H9 (cell line): ENCODE results near the gene IMPACT. TPM values are rescaled to one million over a fixed set of nuclear protein-coding genes. Genes with fewer than 3 reads are reported as not detected.

Experiments used
- DNase-seq: peaks from one replicate; pipeline ENCODE4 v3.0.0-alpha.2; 2017
- H2AFZ ChIP-seq: one replicate; pipeline ENCODE4 v1.6.1; 2013; ENCODE audit warnings: mild to moderate bottlenecking, low read length, control low read depth, moderate library complexity
- H2AK5ac ChIP-seq: 2 replicates; pipeline ENCODE4 v1.6.1; 2013; ENCODE audit warnings: low read length, control low read depth, mixed read lengths; ENCODE audit not compliant: insufficient read length
- H2BK120ac ChIP-seq: one replicate; pipeline ENCODE4 v1.6.1; 2013; ENCODE audit warnings: low read depth, mild to moderate bottlenecking, low read length, control low read depth, inconsistent platforms; ENCODE audit not compliant: poor library complexity, severe bottlenecking
- H2BK12ac ChIP-seq: 2 replicates; pipeline ENCODE4 v1.6.1; 2013; ENCODE audit warnings: low read length, control low read depth, mixed read lengths, low read depth; ENCODE audit not compliant: insufficient read length
- H2BK15ac ChIP-seq: 2 replicates; pipeline ENCODE4 v1.6.1; 2013; ENCODE audit warnings: low read depth, low read length, control low read depth
- H2BK20ac ChIP-seq: one replicate; pipeline ENCODE4 v1.6.1; 2013; ENCODE audit warnings: low read depth, mild to moderate bottlenecking, low read length, control low read depth, inconsistent platforms; ENCODE audit not compliant: poor library complexity, severe bottlenecking
- H2BK5ac ChIP-seq: 2 replicates; pipeline ENCODE4 v1.6.1; 2013; ENCODE audit warnings: low read length, control low read depth, mixed read lengths; ENCODE audit not compliant: insufficient read length
- H3K14ac ChIP-seq: 2 replicates; pipeline ENCODE4 v1.6.1; 2013; ENCODE audit warnings: low read length, control low read depth; ENCODE audit not compliant: insufficient read depth
- H3K18ac ChIP-seq: 2 replicates; pipeline ENCODE4 v1.6.1; 2013; ENCODE audit warnings: low read depth, mild to moderate bottlenecking, mixed read lengths, low read length, control low read depth; ENCODE audit not compliant: insufficient read length
- H3K23ac ChIP-seq: 2 replicates; pipeline ENCODE4 v1.6.1; 2013; ENCODE audit warnings: low read length, control low read depth, mixed read lengths, low read depth; ENCODE audit not compliant: insufficient read length
- H3K23me2 ChIP-seq: 2 replicates; pipeline ENCODE4 v1.6.1; 2013; ENCODE audit warnings: low read depth, mild to moderate bottlenecking, mixed read lengths, low read length, control low read depth; ENCODE audit not compliant: insufficient read length, poor library complexity, severe bottlenecking
- H3K27ac ChIP-seq: 2 replicates; pipeline ENCODE4 v1.5.1; 2013; ENCODE audit warnings: low read length, control low read depth, mixed read lengths, low read depth; ENCODE audit not compliant: insufficient read length
- H3K27me3 ChIP-seq: 2 replicates; pipeline ENCODE4 v1.6.1; 2013; ENCODE audit warnings: low read length, control low read depth, inconsistent platforms; ENCODE audit not compliant: insufficient read depth
- H3K4ac ChIP-seq: 2 replicates; pipeline ENCODE4 v1.6.1; 2013; ENCODE audit warnings: low read depth, mild to moderate bottlenecking, control low read depth, inconsistent platforms, low read length, moderate library complexity
- H3K4me1 ChIP-seq: 2 replicates; pipeline ENCODE4 v1.6.1; 2013; ENCODE audit warnings: low read length, control low read depth, inconsistent platforms; ENCODE audit not compliant: insufficient read depth
- H3K4me2 ChIP-seq: 2 replicates; pipeline ENCODE4 v1.6.1; 2013; ENCODE audit warnings: low read length, control low read depth, mixed read lengths; ENCODE audit not compliant: insufficient read length, insufficient read depth
- H3K56ac ChIP-seq: 2 replicates; pipeline ENCODE4 v1.6.1; 2013; ENCODE audit warnings: low read depth, mild to moderate bottlenecking, mixed read lengths, low read length, control low read depth; ENCODE audit not compliant: insufficient read length
- H3K79me1 ChIP-seq: 2 replicates; pipeline ENCODE4 v1.6.1; 2013; ENCODE audit warnings: low read depth, mild to moderate bottlenecking, moderate library complexity, low read length, control low read depth, inconsistent platforms; ENCODE audit not compliant: insufficient read depth, poor library complexity, severe bottlenecking
- H3K79me2 ChIP-seq: 2 replicates; pipeline ENCODE4 v1.6.1; 2013; ENCODE audit warnings: low read length, control low read depth, inconsistent platforms; ENCODE audit not compliant: insufficient read depth
- H3K9ac ChIP-seq: 2 replicates; pipeline ENCODE4 v1.6.1; 2013; ENCODE audit warnings: low read length, control low read depth, mixed read lengths; ENCODE audit not compliant: insufficient read length; ENCODE audit errors: extremely low read depth
- H3K9me3 ChIP-seq: one replicate; pipeline ENCODE4 v1.6.1; 2013; ENCODE audit warnings: low read depth, low read length, inconsistent platforms; ENCODE audit not compliant: control insufficient read depth
- H3T11ph ChIP-seq: one replicate; pipeline ENCODE4 v1.6.1; 2013; ENCODE audit warnings: mild to moderate bottlenecking, low read length, control low read depth, inconsistent platforms
- H4K20me1 ChIP-seq: one replicate; pipeline ENCODE4 v1.6.1; 2013; ENCODE audit not compliant: control insufficient read depth, insufficient read length, insufficient read depth
- H4K5ac ChIP-seq: 2 replicates; pipeline ENCODE4 v1.6.1; 2013; ENCODE audit warnings: low read depth, mild to moderate bottlenecking, mixed read lengths, low read length, control low read depth; ENCODE audit not compliant: insufficient read length
- H4K8ac ChIP-seq: replicated peaks from 2 replicates; pipeline ENCODE4 v1.6.1; 2013; ENCODE audit warnings: low read length, control low read depth, mixed read lengths, low read depth; ENCODE audit not compliant: insufficient read length
- H4K91ac ChIP-seq: 2 replicates; pipeline ENCODE4 v1.6.1; 2013; ENCODE audit warnings: low read depth, mild to moderate bottlenecking, moderate library complexity, mixed read lengths, low read length, control low read depth; ENCODE audit not compliant: insufficient read length
- H3K27ac Mint-ChIP-seq, 3 experiments: 2 replicates in 2 of 3; 3 replicates in 1 of 3; pipeline ENCODE4 v1.8.0; 2020 to 2021; ENCODE audit warnings: mixed read lengths in 3 of 3, mild to moderate bottlenecking in 1 of 3, moderate library complexity in 1 of 3
- H3K27me3 Mint-ChIP-seq: 2 replicates; pipeline ENCODE4 v1.8.0; 2021; ENCODE audit warnings: low read depth, mild to moderate bottlenecking, moderate library complexity, mixed read lengths
- H3K36me3 Mint-ChIP-seq, 3 experiments: 2 replicates in 2 of 3; 3 replicates in 1 of 3; pipeline ENCODE4 v1.8.0; 2020 to 2021; ENCODE audit warnings: low read depth in 3 of 3, mixed read lengths in 3 of 3; ENCODE audit not compliant: insufficient read depth in 1 of 3
- H3K4me1 Mint-ChIP-seq, 2 experiments: 2 replicates each; pipeline ENCODE4 v1.8.0; 2020; ENCODE audit warnings: mixed read lengths in 2 of 2
- H3K4me3 Mint-ChIP-seq, 2 experiments: 2 replicates in 1 of 2; 3 replicates in 1 of 2; pipeline ENCODE4 v1.8.0; 2020 to 2021; ENCODE audit warnings: mild to moderate bottlenecking in 2 of 2, mixed read lengths in 2 of 2, moderate library complexity in 1 of 2
- H3K9me3 Mint-ChIP-seq, 2 experiments: 2 replicates in 1 of 2; 3 replicates in 1 of 2; pipeline ENCODE4 v1.8.0; 2020; ENCODE audit warnings: mild to moderate bottlenecking in 2 of 2, mixed read lengths in 2 of 2, moderate library complexity in 1 of 2
- WGBS: extraction: QIAGEN DNeasy Blood & Tissue Kit; methylation state at CpG from one replicate; pipeline ENCODE4 v1.1.7; 2013; ENCODE audit warnings: missing lambda C conversion rate, low lambda C conversion rate, mixed read lengths; ENCODE audit not compliant: insufficient read length; ENCODE audit errors: extremely low coverage; 5-methylcytosine and 5-hydroxymethylcytosine counted together
- total RNA-seq: library from RNA; stranded (reverse); gene quantifications from 2 replicates; pipeline ENCODE4 v1.2.1, GENCODE V29; 2021
- TF ChIP-seq, protein P1 (sequence below): fragments of 200-600 bp; sonication (generic); conservative IDR thresholded peaks from 3 replicates; pipeline ENCODE4 v1.8.0; 2021; ENCODE audit warnings: antibody characterized with exemption, mild to moderate bottlenecking

IMPACT gene
- total RNA-seq, 1 experiment from 2014 or later: 41.9 TPM

GRCh38 chr18:24408496-24408895 is 18.0 kb upstream of the IMPACT start:
- H2BK20ac ChIP-seq: no peak overlapping the region
- H3K14ac ChIP-seq: no peak overlapping the region
- no peak overlapping the region for H4K8ac ChIP-seq
- no peak for DNase-seq
- no peak overlapping the region for H3K56ac ChIP-seq
- H3K4me2 ChIP-seq: no peak overlapping the region
- no peak overlapping the region for H2AK5ac ChIP-seq
- no peaks in the 10 kb centered on the region for H3K4me1 ChIP-seq
- Mint-ChIP-seq H3K9me3 (no peaks in the 10 kb centered on the region; a peak in 2 of 5 replicates), H3K4me1 (peaks cover 12 to 19% of the 10 kb centered on the region in 2 experiments), H3K27me3 (peaks cover 9% of the 10 kb centered on the region), H3K4me3 (no peak overlapping the region), H3K27ac (no peak overlapping the region), H3K36me3 (no peaks in the 10 kb centered on the region)
- no peak overlapping the region for H3T11ph ChIP-seq
- no peak overlapping the region for H3K4ac ChIP-seq
- H4K20me1 ChIP-seq: no peaks in the 10 kb centered on the region
- H4K91ac ChIP-seq: no peak overlapping the region
- H3K23ac ChIP-seq: no peak overlapping the region
- H3K79me1 ChIP-seq: no peaks in the 10 kb centered on the region
- TF ChIP-seq, protein P1, sequence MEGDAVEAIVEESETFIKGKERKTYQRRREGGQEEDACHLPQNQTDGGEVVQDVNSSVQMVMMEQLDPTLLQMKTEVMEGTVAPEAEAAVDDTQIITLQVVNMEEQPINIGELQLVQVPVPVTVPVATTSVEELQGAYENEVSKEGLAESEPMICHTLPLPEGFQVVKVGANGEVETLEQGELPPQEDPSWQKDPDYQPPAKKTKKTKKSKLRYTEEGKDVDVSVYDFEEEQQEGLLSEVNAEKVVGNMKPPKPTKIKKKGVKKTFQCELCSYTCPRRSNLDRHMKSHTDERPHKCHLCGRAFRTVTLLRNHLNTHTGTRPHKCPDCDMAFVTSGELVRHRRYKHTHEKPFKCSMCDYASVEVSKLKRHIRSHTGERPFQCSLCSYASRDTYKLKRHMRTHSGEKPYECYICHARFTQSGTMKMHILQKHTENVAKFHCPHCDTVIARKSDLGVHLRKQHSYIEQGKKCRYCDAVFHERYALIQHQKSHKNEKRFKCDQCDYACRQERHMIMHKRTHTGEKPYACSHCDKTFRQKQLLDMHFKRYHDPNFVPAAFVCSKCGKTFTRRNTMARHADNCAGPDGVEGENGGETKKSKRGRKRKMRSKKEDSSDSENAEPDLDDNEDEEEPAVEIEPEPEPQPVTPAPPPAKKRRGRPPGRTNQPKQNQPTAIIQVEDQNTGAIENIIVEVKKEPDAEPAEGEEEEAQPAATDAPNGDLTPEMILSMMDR: no peak
- H2BK5ac ChIP-seq: no peak overlapping the region
- H2BK12ac ChIP-seq: no peak overlapping the region
- H2BK120ac ChIP-seq: no peak overlapping the region
- no peaks in the 10 kb centered on the region for H3K23me2 ChIP-seq
- no peak overlapping the region for H3K9ac ChIP-seq
- H3K18ac ChIP-seq: no peak overlapping the region
- H2AFZ ChIP-seq: no peak overlapping the region
- H2BK15ac ChIP-seq: no peak overlapping the region
- H3K27ac ChIP-seq: no peak overlapping the region
- H3K79me2 ChIP-seq: no peaks in the 10 kb centered on the region
- no peaks in the 10 kb centered on the region for H3K9me3 ChIP-seq
- H4K5ac ChIP-seq: no peak overlapping the region
- no peaks in the 10 kb centered on the region; the same call in 1 of the 2 replicates for H3K27me3 ChIP-seq
- WGBS: no CpG with 5 or more reads among the region's 2 CpGs
